Spleen (tissue), 7 donors: Measurements from ENCODE around the gene HMGCS1.

Experiments used
- CTCF ChIP-seq, 11 experiments: fragments of 200-600 bp in 7 of 11; fragments of 450-650 bp in 4 of 11; sonication (generic) in 4 of 11; IDR thresholded peaks in 8 of 11; conservative IDR thresholded peaks in 3 of 11; 1 replicate in 7 of 11; 2 replicates in 4 of 11; pipeline versions ENCODE4 v1.4.0 to v1.8.0; 2016 to 2021; ENCODE audit warnings: antibody characterized with exemption in 11 of 11, inconsistent platforms in 4 of 11, mild to moderate bottlenecking in 1 of 11
- POLR2A ChIP-seq, 3 donors: fragments of 450-650 bp; IDR thresholded peaks; one replicate each; pipeline ENCODE4 v1.5.1; 2017; ENCODE audit warnings: antibody characterized with exemption in 3 of 3, mild to moderate bottlenecking in 1 of 3
- POLR2AphosphoS5 ChIP-seq, 3 donors: sonication (generic); formaldehyde crosslinking; IDR thresholded peaks; one replicate each; pipeline ENCODE4 v1.5.1; 2017; ENCODE audit warnings: antibody characterized with exemption in 3 of 3
- donor health status: DM: no; HTN: no; CAD: no; lungs with moderate emphysema.
- donor health status: DM: no; HTN: no; CAD: no.
- donor health status: DM: no; HTN: no; CAD: no.

- TF ChIP-seq POLR2A (IDR thresholded peaks at IDR 0.05) = no peak
- no peak for TF ChIP-seq CTCF (IDR thresholded peaks at IDR 0.05 in 8 of 11, conservative IDR thresholded peaks at IDR 0.05 in 3 of 11)
- no peak for TF ChIP-seq POLR2AphosphoS5 (IDR thresholded peaks at IDR 0.05)
These were observed 13.1 kb downstream of the HMGCS1 start for GRCh38 chr5:43300112-43300511.
